ENCODE measurements around the gene GALNT13.

Gene GALNT13

GRCh38 chr2:154324601-154325000 lies 452.9 kb downstream of the GALNT13 start:
- H3K27ac ChIP-seq (ENCODE audit: low read length): no peak overlapping the region
- H3K4me2 ChIP-seq (ENCODE audit: low read depth, low read length): no peak overlapping the region
- H3F3A ChIP-seq (ENCODE audit: insufficient read depth, low read length): no peaks in the 10 kb centered on the region
- no peak for TF ChIP-seq EZH2phosphoT487 (IDR thresholded peaks at IDR 0.05; ENCODE audit: low read length)
- TF ChIP-seq EZH2 (optimal IDR thresholded peaks at IDR 0.05; ENCODE audit: low read depth, low read length): no peak
- TF ChIP-seq, protein P1, sequence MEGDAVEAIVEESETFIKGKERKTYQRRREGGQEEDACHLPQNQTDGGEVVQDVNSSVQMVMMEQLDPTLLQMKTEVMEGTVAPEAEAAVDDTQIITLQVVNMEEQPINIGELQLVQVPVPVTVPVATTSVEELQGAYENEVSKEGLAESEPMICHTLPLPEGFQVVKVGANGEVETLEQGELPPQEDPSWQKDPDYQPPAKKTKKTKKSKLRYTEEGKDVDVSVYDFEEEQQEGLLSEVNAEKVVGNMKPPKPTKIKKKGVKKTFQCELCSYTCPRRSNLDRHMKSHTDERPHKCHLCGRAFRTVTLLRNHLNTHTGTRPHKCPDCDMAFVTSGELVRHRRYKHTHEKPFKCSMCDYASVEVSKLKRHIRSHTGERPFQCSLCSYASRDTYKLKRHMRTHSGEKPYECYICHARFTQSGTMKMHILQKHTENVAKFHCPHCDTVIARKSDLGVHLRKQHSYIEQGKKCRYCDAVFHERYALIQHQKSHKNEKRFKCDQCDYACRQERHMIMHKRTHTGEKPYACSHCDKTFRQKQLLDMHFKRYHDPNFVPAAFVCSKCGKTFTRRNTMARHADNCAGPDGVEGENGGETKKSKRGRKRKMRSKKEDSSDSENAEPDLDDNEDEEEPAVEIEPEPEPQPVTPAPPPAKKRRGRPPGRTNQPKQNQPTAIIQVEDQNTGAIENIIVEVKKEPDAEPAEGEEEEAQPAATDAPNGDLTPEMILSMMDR (IDR thresholded peaks at IDR 0.05; ENCODE audit: low read length): no peak
- H3K36me3 ChIP-seq (replicated peaks; ENCODE audit: insufficient read depth, low read length): no peaks in the 10 kb centered on the region
- no peaks in the 10 kb centered on the region for H3K27me3 ChIP-seq (replicated peaks; ENCODE audit: insufficient read depth, low read length)
- H3K4me3 ChIP-seq (ENCODE audit: low read length): no peak overlapping the region
- no peak overlapping the region for H3K9ac ChIP-seq (ENCODE audit: low read length)
- H3K79me2 ChIP-seq (ENCODE audit: low read length): no peaks in the 10 kb centered on the region
- H4K20me1 ChIP-seq (ENCODE audit: insufficient read depth, low read length): no peaks in the 10 kb centered on the region
- H3K9me3 ChIP-seq (replicated peaks; ENCODE audit: insufficient read depth, low read length): no peaks in the 10 kb centered on the region
- H3K9me2 ChIP-seq (replicated peaks; ENCODE audit: insufficient read depth, low read length): no peaks in the 10 kb centered on the region
- H3K4me1 ChIP-seq (ENCODE audit: low read length): no peaks in the 10 kb centered on the region
- no peak overlapping the region for H2AFZ ChIP-seq (ENCODE audit: low read length)
- no peak for DNase-seq

- no peaks in the 10 kb centered on the region for H3K27me3 ChIP-seq (replicated peaks; ENCODE audit: insufficient read depth, low read length)
- no peaks in the 10 kb centered on the region for H3K79me2 ChIP-seq (ENCODE audit: low read length)
- H3K27ac ChIP-seq (ENCODE audit: low read length): no peak overlapping the region
- no peaks in the 10 kb centered on the region for H4K20me1 ChIP-seq (ENCODE audit: insufficient read depth, low read length)
- no peaks in the 10 kb centered on the region for H3K9me2 ChIP-seq (replicated peaks; ENCODE audit: insufficient read depth, low read length)
- H3K4me1 ChIP-seq (ENCODE audit: low read length): no peaks in the 10 kb centered on the region
- TF ChIP-seq EZH2 (optimal IDR thresholded peaks at IDR 0.05; ENCODE audit: low read depth, low read length) (no peak), EZH2phosphoT487 (IDR thresholded peaks at IDR 0.05; ENCODE audit: low read length) (no peak)
- TF ChIP-seq, protein P1 (IDR thresholded peaks at IDR 0.05; ENCODE audit: low read length): no peak
- H3K4me3 ChIP-seq (ENCODE audit: low read length): no peak overlapping the region
- no peak overlapping the region for H2AFZ ChIP-seq (ENCODE audit: low read length)
- H3K36me3 ChIP-seq (replicated peaks; ENCODE audit: insufficient read depth, low read length): no peaks in the 10 kb centered on the region
- no peak for DNase-seq
- no peak overlapping the region for H3K9ac ChIP-seq (ENCODE audit: low read length)
- no peaks in the 10 kb centered on the region for H3K9me3 ChIP-seq (replicated peaks; ENCODE audit: insufficient read depth, low read length)
- H3K4me2 ChIP-seq (ENCODE audit: low read depth, low read length): no peak overlapping the region
- H3F3A ChIP-seq (ENCODE audit: insufficient read depth, low read length): no peaks in the 10 kb centered on the region
Measured at GRCh38 chr2:154329510-154329909, 457.8 kb downstream of the GALNT13 start.

DNA sequence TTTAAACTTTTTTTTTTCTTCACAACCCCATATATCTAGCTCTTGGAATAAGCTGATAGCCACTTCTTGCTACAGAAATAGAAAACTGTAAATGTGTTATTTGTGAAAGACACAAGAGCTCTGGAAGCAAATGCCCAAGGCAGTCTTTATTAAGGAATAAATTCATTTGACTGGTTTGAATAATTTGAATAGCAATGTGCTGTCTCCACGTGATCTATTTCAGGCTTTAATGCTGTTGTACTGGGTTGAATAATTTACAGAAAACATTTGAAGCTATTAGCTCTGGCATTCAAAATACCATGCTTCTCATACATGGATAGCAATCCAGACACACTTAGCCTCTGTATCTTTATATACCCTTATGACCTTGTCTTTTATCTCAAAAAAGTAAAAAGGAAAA lies 460.1 kb downstream of the GALNT13 start:
- TF ChIP-seq, protein P1 (IDR thresholded peaks at IDR 0.05; ENCODE audit: low read length): no peak
- TF ChIP-seq EZH2 (optimal IDR thresholded peaks at IDR 0.05; ENCODE audit: low read depth, low read length): no peak
- TF ChIP-seq EZH2phosphoT487 (IDR thresholded peaks at IDR 0.05; ENCODE audit: low read length): no peak
- no peak for DNase-seq
- no peak overlapping the region for H3K4me3 ChIP-seq (ENCODE audit: low read length)
- no peaks in the 10 kb centered on the region for H3K79me2 ChIP-seq (ENCODE audit: low read length)
- no peaks in the 10 kb centered on the region for H3K4me1 ChIP-seq (ENCODE audit: low read length)
- no peak overlapping the region for H3K9ac ChIP-seq (ENCODE audit: low read length)
- no peak overlapping the region for H2AFZ ChIP-seq (ENCODE audit: low read length)
- no peaks in the 10 kb centered on the region for H3K27me3 ChIP-seq (replicated peaks; ENCODE audit: insufficient read depth, low read length)
- no peaks in the 10 kb centered on the region for H3K9me3 ChIP-seq (replicated peaks; ENCODE audit: insufficient read depth, low read length)
- no peaks in the 10 kb centered on the region for H3K36me3 ChIP-seq (replicated peaks; ENCODE audit: insufficient read depth, low read length)
- no peak overlapping the region for H3K27ac ChIP-seq (ENCODE audit: low read length)
- H3K9me2 ChIP-seq (replicated peaks; ENCODE audit: insufficient read depth, low read length): no peaks in the 10 kb centered on the region
- no peak overlapping the region for H3K4me2 ChIP-seq (ENCODE audit: low read depth, low read length)
- no peaks in the 10 kb centered on the region for H4K20me1 ChIP-seq (ENCODE audit: insufficient read depth, low read length)
- H3F3A ChIP-seq (ENCODE audit: insufficient read depth, low read length): no peaks in the 10 kb centered on the region

All from MM.1S (cell line).